Measurements from ENCODE around the gene NBAS.

Gene NBAS

GRCh38 chr2:15298770-15299169, 262.4 kb downstream of the NBAS start:
- intact Hi-C loops (cut with DNase I; ENCODE audit: low total_unique reads): no loop called here
- Histone ChIP-seq H3K27me3 (no peaks in the 10 kb centered on the region), H3K4me3 (no peak overlapping the region), H3K27ac (no peak overlapping the region), H3K36me3 (peaks cover 20 to 54% (median 33%) of the 10 kb centered on the region in 3 donors), H3K9me3 (no peaks in the 10 kb centered on the region), H3K4me1 (no peaks in the 10 kb centered on the region)
- no peak for DNase-seq
- TF ChIP-seq, protein P1, sequence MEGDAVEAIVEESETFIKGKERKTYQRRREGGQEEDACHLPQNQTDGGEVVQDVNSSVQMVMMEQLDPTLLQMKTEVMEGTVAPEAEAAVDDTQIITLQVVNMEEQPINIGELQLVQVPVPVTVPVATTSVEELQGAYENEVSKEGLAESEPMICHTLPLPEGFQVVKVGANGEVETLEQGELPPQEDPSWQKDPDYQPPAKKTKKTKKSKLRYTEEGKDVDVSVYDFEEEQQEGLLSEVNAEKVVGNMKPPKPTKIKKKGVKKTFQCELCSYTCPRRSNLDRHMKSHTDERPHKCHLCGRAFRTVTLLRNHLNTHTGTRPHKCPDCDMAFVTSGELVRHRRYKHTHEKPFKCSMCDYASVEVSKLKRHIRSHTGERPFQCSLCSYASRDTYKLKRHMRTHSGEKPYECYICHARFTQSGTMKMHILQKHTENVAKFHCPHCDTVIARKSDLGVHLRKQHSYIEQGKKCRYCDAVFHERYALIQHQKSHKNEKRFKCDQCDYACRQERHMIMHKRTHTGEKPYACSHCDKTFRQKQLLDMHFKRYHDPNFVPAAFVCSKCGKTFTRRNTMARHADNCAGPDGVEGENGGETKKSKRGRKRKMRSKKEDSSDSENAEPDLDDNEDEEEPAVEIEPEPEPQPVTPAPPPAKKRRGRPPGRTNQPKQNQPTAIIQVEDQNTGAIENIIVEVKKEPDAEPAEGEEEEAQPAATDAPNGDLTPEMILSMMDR (IDR thresholded peaks at IDR 0.05): no peak

DNA sequence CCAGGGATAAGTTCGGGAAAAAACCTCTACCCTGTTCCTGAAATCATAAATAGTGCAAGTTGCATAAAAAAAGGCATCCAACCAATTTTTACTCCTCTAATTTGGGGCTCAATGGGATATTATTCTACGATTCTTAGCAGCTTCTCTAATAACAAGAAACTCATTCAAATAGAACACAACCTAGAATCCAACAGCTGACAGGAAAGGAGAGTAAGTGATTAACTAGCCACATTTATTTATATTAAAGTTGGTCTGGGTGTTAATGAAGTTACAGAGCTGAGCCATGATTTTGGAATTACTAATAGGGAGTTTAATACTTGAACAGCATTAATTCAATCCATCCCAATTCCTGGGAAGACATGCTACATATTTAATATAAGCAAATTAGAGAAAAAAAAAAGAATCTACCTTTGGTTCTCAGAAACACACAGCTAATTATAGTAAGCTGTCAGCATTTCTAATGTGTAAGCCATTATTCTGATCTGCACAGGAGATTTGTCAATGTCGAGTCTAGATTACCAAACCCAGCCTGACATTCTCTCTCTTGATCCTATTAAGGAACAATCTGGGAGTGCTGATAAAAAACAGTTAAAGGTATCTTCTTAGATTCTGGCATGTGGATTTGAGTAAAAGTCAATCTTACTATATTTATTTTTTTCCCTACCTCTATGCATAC, 267.7 kb downstream of the NBAS start:
- Histone ChIP-seq H3K4me3 (no peak overlapping the region), H3K36me3 (peaks cover 49 to 59% (median 50%) of the 10 kb centered on the region in 3 donors), H3K27ac (no peak overlapping the region), H3K4me1 (no peaks in the 10 kb centered on the region), H3K27me3 (no peaks in the 10 kb centered on the region), H3K9me3 (no peaks in the 10 kb centered on the region)
- intact Hi-C loops (cut with DNase I; ENCODE audit: low total_unique reads): no loop called here
- DNase-seq: no peak
- TF ChIP-seq, protein P1 (IDR thresholded peaks at IDR 0.05): no peak

DNA sequence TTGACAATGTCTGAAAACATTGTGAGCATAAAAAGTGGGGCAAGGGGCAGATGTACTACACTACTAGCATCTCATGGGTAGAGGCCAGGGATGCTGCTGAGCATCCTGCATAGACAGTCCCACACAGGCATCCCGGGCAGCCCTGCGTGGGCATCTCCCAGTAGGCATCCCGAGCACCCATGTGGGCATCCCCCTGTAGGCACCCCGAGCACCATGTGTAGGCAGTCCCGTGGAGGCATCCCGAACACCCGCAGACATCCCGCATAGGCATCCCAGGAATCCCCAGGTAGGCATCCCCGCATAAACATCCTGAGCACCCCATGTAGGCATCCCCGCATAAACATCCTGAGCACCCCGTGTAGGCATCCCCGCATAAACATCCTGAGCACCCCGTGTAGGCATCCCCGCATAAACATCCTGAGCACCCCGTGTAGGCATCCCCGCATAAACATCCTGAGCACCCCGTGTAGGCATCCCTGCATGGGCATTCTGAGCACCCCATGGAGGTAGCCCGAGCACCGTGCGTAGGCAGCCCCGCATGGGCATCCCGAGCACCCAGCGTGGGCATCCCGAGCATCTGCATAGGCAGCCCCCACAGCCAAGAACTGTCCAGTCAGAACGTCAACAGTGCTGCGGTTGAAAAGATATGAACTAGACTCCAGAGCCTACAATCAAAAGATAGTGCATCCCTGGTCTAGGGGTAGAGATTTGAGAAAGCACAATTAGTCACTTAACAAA, 273.5 kb downstream of the NBAS start:
- intact Hi-C loops (cut with DNase I; ENCODE audit: low total_unique reads): no loop called here
- no peak for DNase-seq
- Histone ChIP-seq H3K27ac (no peak overlapping the region), H3K27me3 (no peaks in the 10 kb centered on the region), H3K4me1 (no peaks in the 10 kb centered on the region), H3K4me3 (no peak overlapping the region), H3K36me3 (peaks cover 28 to 69% (median 39%) of the 10 kb centered on the region in 3 donors), H3K9me3 (no peaks in the 10 kb centered on the region)
- TF ChIP-seq, protein P1 (IDR thresholded peaks at IDR 0.05): no peak

- Histone ChIP-seq H3K27me3 (no peaks in the 10 kb centered on the region), H3K4me1 (no peaks in the 10 kb centered on the region), H3K36me3 (peaks cover 12 to 46% (median 17%) of the 10 kb centered on the region in 3 donors), H3K4me3 (no peak overlapping the region), H3K27ac (no peak overlapping the region), H3K9me3 (no peaks in the 10 kb centered on the region)
- intact Hi-C loops (cut with DNase I; ENCODE audit: low total_unique reads): no loop called here
- no peak for DNase-seq
- TF ChIP-seq, protein P1 (IDR thresholded peaks at IDR 0.05): no peak
Observed at GRCh38 chr2:15284614-15285013, 276.5 kb downstream of the NBAS start.

GRCh38 chr2:15281681-15282080, 279.5 kb downstream of the NBAS start:
- H3K36me3 ChIP-seq: peaks cover 6 to 25% (median 9%) of the 10 kb centered on the region in 3 donors
- H3K4me3 ChIP-seq: no peak overlapping the region
- TF ChIP-seq, protein P1 (IDR thresholded peaks at IDR 0.05): no peak
- intact Hi-C loops (cut with DNase I; ENCODE audit: low total_unique reads): no loop called here
- H3K4me1 ChIP-seq: no peaks in the 10 kb centered on the region
- no peaks in the 10 kb centered on the region for H3K27me3 ChIP-seq
- no peak for DNase-seq
- H3K27ac ChIP-seq: no peak overlapping the region
- H3K9me3 ChIP-seq: no peaks in the 10 kb centered on the region

Data from tibial artery (tissue), 4 donors.